GM12872 (cell line): Measurements from ENCODE around the gene ROR1.

ENCODE experiments used
- CTCF ChIP-seq: IDR thresholded peaks from 3 replicates; pipeline ENCODE4 v1.5.1; 2011; ENCODE audit warnings: low read depth, mild to moderate bottlenecking, low read length, moderate library complexity; ENCODE audit not compliant: insufficient read depth

ROR1 gene

GRCh38 chr1:64001038-64001437 is 227.2 kb downstream of the ROR1 start:
- no peak for TF ChIP-seq CTCF

- TF ChIP-seq CTCF: no peak
These were observed 230.7 kb downstream of the ROR1 start for GRCh38 chr1:64004451-64005025.

DNA sequence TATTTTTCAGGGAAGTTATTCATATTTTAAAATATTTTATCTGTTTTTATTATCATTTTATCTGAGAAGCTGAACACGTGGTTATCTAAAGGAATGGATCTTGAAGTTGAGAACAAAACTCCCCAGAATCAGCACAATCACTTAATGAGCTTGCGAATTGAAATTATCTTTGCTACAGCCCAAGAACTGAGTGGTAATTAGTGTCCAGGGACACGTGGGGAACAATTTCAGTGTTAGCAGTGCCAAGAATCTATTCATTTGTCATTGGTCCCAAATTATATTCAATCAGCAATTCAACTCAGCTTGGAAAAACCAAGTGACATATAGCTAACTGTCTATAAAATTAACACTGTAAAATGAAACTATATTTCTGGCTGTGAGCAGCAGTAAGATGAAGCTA is 232.0 kb downstream of the ROR1 start:
- no peak for TF ChIP-seq CTCF

DNA sequence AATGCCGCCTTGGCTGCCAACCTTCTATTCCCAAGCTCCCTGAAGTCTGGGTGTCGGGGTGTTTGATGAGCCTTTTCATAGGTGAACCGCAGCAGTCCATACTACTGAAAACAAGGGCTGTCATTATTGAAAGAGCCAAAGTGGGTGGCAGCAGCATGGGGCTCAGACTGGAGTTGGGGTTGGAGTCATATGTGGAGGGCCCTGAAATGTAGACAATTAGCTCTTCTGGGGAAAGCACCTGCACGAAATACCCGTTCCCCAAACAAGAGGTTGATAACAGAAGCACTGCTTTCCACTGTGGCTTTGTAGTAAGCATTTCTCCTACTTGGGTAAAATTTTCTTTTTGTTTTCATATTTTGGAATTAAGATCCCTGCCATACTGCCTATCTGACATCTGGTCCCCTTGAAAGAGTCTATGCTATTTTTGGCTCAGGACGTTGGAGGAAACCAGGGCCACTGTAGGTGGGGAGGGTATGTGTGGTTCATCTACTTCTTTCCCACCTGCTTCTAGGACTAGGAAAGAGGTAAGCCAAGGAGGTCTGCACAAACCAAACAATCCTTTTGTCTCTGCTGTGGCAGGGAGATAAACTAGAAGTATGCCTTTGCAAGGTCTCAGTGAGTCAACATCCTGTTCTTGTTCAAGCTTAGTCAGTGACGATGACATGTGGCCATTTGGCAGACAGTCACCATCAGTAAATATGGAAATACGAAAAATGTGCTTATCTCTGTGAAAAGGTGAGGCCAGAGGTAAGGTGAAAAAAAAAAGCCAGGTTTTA is 232.6 kb downstream of the ROR1 start:
- no peak for TF ChIP-seq CTCF

GRCh38 chr1:64010316-64010715 is 236.5 kb downstream of the ROR1 start:
- TF ChIP-seq CTCF: no peak

GRCh38 chr1:64013395-64013794 is 239.6 kb downstream of the ROR1 start:
- no peak for TF ChIP-seq CTCF

DNA sequence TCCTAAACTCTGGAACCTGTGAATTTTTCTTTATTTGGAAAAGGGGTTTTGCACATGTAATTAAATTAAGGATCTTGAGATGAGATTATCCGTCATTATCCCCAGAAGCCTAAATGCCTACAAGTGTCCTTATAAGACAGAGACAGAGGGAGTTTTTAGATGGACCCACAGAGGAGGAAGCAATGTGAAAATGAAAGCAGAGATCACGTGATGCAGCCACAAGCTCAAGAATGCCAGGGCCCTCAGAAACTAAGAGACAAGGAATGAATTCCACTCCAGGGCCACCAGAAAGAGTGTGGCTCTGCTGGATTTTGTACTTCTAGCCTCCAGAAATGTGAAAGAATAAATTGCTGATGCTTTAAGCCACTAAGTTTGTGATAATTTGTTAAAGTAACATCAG is 246.0 kb downstream of the ROR1 start:
- TF ChIP-seq CTCF: no peak
